GM10248 (cell line): ENCODE data around the gene SLC28A1.

Experiments
- CTCF ChIA-PET: fragments of 300-600 bp; sonication (Branson Sonifier 250); formaldehyde crosslinking; extraction: SDS; loops from one replicate; lab custom pipeline; 2021; ENCODE audit warnings: antibody characterized with exemption; lab: Yijun Ruan, JAX
- POLR2A ChIA-PET: fragments of 350-650 bp; sonication (Branson Sonifier 250); formaldehyde crosslinking; extraction: SDS; loops from one replicate; lab custom pipeline; 2020; ENCODE audit warnings: antibody characterized with exemption; lab: Yijun Ruan, JAX
- DNase-seq: peaks from one replicate; pipeline ENCODE4 v3.0.0; 2012; ENCODE audit errors: extremely low spot score
- CTCF ChIP-seq: IDR thresholded peaks from 2 replicates; pipeline ENCODE4 v1.5.1; 2012; ENCODE audit warnings: mild to moderate bottlenecking, low read depth; ENCODE audit errors: extremely low read depth, missing control alignments, control extremely low read depth

Gene SLC28A1

GRCh38 chr15:84908564-84908963 is 24.1 kb downstream of the SLC28A1 start:
- no peak for TF ChIP-seq CTCF
- ChIA-PET CTCF (interaction anchor here (1.5 kb wide), 1 partner anchor 310 kb away, joined by 4 read pairs; no protein-coding TSS in a partner anchor), POLR2A (no interaction called here)
- DNase-seq, result no peak

DNA sequence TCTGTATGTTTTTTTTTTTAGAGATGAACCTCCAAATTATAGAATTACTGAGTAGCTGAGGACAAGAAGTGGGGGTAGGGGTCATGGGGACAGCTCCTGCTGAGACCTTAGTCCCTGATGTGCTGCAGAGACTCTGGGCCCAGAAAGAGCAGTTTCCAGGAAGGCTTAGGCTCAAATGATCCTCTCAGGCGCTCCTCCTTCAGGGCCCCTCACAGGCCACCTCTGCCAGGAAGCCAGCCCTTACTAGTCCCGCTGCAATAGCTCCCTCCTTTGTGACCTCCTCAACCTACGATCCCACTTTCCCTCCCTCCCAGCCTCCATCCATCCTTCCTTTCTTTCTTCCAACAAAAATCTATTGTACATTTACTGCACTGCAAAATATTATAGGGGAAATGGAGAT is 24.6 kb downstream of the SLC28A1 start:
- POLR2A ChIA-PET, result no interaction called here
- no peak for DNase-seq
- no peak for TF ChIP-seq CTCF
- CTCF ChIA-PET, result interaction anchor here (1.5 to 2.3 kb wide), 2 partner anchors 19 to 311 kb away, joined by 4 to 9 read pairs; no protein-coding TSS in a partner anchor

DNA sequence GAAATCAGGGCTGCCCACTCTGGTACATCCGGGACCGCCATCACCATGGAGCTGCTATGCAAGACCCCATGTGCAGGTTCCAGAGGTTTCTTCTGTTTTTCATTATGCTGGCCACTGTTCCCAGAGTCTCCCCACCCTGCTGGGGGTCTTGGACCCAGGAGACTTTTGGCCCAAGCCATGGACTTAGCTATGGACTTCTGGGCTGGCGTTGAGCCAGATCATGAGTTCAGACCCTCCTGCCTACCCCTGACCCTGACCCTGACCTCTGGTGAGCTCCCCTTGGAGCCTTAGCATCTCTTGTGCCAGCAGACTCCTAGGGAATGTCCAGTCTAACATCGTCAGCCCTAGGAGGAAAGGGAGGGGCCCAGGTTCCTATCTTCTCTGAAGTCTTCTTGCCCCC is 25.3 kb downstream of the SLC28A1 start:
- no peak for DNase-seq
- POLR2A ChIA-PET, result no interaction called here
- TF ChIP-seq CTCF, result no peak
- CTCF ChIA-PET, result interaction anchor here (1.5 to 2.3 kb wide), 2 partner anchors 18 to 311 kb away, joined by 4 to 9 read pairs; no protein-coding TSS in a partner anchor

- ChIA-PET POLR2A (no interaction called here), CTCF (interaction anchor here (0.9 to 2.3 kb wide), 2 partner anchors 17 to 67 kb away, joined by 3 to 9 read pairs; no protein-coding TSS in a partner anchor)
- DNase-seq, result no peak
- TF ChIP-seq CTCF, result no peak
These were observed 26.6 kb downstream of the SLC28A1 start for GRCh38 chr15:84910928-84911623.

DNA sequence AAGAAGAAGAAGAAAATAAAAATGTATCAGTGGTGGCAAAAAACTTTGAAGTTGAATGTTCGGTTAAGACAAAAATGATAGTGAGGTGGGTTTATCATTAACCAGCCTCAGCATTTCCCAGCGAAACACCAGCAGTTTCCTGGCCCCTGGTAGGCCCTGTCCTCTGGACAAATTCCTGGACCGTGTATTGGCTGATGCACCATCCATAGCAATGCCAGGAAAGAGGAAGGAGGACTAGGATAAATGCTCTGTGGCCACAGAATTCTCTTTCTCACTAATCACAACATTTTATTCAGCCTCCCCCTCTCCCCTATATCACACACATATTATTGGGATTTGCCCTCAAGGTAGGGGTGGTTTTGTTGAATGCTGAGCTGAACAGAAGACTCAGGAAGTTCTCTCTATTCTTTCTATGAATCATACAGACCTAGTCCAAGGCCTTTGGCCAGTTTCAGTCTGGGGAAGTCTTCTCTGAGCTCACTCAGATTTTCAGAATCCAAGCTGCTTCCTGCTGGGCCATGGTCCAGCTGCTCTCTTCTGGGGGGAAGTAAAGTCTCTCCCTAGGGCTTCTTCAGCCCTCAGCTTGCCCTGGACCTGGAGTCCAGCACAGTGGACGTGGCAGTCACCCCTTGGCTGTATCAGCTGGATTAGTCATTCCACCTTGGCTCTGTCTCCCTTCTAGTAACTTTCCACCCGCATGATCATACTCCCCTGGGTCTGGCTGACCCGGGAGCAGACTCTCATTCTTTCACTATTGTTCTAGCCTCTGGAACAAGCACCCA is 27.6 kb downstream of the SLC28A1 start:
- TF ChIP-seq CTCF, result no peak
- POLR2A ChIA-PET, result no interaction called here
- CTCF ChIA-PET, result interaction anchor here (1.3 to 2.3 kb wide), 2 partner anchors 14 to 16 kb away, joined by 3 to 9 read pairs; no protein-coding TSS in a partner anchor
- no peak for DNase-seq

DNA sequence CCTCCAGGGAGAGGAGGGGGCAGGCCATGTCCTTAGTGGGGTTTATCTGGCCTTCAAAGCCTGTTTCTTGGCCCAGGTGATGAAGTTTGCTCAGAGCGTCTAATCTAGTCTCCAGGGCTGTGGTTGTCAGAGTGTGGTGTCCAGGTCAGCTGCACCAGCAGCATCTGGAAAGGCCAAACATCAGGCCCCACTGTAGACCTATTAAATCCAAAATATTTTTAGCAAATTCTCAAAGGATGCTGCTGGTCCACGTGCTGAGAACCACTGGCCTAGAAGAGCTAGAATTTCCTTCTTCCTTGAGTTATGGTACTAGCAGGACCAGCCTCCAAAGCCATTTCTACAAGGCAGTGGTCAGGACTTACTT is 28.9 kb downstream of the SLC28A1 start:
- no peak for DNase-seq
- POLR2A ChIA-PET, result no interaction called here
- TF ChIP-seq CTCF, result no peak
- CTCF ChIA-PET, result interaction anchor here (2.3 kb wide), 1 partner anchor 15 kb away, joined by 9 read pairs; no protein-coding TSS in a partner anchor
